ENCODE results near the gene MZT2A.
"Not testable (repeated sequence)": the region's sequence is repeated elsewhere in the genome, so short reads cannot be mapped to it uniquely, and the experiment has no call there.

MZT2A gene, protein sequence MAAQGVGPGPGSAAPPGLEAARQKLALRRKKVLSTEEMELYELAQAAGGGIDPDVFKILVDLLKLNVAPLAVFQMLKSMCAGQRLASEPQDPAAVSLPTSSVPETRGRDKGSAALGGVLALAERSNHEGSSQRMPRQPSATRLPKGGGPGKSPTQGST

DNA sequence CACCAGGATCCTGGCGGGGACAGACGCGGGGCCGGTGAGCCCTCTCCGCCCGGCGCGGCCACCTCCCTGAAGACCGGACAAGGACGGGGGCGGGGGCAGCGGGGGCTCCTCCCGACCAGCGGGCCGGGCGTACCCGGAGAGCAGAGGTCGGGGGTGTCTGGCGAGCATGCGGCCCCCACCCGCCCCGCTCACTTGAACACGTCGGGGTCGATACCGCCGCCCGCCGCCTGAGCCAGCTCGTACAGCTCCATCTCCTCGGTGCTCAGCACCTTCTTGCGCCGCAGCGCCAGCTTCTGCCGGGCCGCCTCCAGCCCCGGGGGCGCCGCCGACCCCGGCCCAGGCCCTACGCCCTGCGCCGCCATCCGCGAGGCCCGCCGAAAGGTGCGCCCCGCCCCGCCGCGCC is at the start of gene MZT2A:
TSS of gene MZT2A (minus strand) at position 383 of the 403 bp plus-strand sequence. CDS start at position 362, 21 bp downstream.
- not testable (repeated sequence) for DNase-seq

- not testable (repeated sequence) for DNase-seq
Observed at GRCh38 chr2:131538856-131539255, 46.7 kb upstream of the MZT2A start.

DNA sequence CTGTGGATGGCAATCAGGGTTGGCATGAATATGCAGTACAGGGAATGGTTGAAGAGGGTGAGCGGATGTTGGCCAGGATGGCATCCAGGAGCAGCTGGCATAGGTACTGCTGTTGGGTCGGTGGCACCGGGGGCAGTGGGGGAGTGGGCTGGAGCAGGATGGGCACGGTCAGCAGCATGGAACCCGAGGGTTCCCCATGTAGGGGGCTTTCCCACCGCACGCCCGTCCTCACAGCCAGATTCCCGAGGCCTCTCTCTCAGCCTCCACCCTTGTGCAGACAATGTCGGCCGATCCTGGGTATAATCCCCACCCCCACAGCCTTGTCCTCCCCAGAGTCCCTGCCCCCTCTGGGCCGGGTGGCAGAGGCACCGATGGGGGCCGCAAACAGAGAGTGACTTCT is 44.6 kb upstream of the MZT2A start:
- DNase-seq, result not testable (repeated sequence)

DNA sequence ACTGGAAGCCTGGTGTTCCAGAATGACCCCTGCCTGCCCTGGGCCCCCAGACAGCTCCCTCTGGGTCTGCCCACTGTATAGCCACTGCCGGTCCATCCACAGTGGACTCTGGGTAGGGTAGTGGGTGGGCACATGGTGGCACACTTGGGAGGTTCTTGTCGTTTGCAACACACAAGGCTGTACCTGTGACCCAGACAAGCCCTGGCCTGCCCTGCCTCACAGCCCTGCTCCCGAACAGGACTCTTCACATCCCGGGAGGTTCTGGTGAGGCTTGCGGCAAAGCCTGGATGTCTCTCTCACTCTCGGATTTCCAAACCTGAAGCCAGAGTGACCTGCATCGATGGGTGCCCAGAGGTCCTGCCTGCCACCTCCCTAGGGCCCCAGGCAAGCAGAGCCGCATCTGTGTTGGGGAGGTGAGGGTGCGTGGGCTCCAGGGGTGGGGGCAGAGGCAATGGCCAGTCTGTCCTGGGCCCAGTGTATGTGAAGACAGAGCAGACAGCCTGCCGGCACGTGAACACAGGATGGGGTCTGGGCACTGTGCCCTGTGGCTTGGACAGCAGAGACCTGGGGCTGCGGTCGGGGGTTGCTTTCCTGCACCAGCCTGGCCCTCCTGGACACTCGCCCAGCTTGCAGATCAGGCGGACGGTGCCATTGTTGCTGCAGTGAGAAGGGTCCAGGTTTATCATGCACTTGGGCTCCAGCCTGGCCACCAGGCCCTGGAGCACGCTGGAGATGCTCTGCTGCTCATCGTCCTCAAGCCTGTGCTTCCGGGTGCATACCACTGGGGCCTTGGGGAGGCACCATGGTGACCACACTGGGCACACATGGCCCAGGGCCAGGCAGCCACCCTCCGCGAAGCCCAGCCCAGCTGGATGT is 44.0 kb upstream of the MZT2A start:
- DNase-seq, result not testable (repeated sequence)

- DNase-seq, result no peak
Observed at GRCh38 chr2:131535526-131535925, 43.3 kb upstream of the MZT2A start.

GRCh38 chr2:131534965-131535364 is 42.8 kb upstream of the MZT2A start:
- not testable (repeated sequence) for DNase-seq

GRCh38 chr2:131534317-131534672 is 42.1 kb upstream of the MZT2A start:
- DNase-seq, result not testable (repeated sequence)

DNA sequence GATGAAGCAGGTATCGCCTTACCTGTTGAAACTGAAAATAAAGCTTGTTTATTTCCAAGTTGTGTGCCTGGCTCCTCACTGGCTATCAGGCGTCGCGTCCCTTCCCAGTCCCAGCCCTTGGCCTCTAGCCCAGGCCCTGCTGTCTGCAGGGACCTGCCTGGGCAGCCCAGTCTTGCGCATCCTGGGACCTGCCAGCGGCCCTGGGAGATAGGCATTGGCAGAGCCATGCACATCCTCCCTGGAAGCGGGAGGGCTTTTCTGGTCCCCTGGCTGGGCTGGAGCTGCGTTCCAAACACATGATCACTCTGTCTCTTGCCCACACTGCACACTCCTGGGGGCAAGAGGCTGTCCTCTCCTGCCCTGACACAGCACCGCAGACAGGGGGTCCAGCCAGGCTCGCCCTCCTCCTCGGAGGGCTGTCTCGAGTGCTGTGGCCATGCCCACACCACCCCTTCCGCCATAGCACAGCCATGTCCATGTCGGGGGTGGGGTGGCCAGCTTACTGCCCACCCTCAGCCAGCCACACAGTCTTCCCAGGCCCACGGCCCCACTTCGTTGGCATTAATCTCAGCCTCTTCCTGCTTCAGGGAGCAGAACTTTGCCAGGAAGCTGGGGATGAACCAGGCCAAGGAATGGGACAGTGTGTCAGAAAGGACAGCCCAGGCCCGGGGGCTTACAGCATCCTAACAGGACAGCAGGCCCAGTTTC is 41.6 kb upstream of the MZT2A start:
- DNase-seq, result peak; percentile 17

GRCh38 chr2:131532723-131533608 is 40.8 kb upstream of the MZT2A start:
- DNase-seq, result peak; percentile 17

- DNase-seq, result not testable (repeated sequence)
Observed at GRCh38 chr2:131531547-131532185, 39.5 kb upstream of the MZT2A start.

- DNase-seq, result not testable (repeated sequence)
Observed at GRCh38 chr2:131530626-131531344, 38.6 kb upstream of the MZT2A start.

DNA sequence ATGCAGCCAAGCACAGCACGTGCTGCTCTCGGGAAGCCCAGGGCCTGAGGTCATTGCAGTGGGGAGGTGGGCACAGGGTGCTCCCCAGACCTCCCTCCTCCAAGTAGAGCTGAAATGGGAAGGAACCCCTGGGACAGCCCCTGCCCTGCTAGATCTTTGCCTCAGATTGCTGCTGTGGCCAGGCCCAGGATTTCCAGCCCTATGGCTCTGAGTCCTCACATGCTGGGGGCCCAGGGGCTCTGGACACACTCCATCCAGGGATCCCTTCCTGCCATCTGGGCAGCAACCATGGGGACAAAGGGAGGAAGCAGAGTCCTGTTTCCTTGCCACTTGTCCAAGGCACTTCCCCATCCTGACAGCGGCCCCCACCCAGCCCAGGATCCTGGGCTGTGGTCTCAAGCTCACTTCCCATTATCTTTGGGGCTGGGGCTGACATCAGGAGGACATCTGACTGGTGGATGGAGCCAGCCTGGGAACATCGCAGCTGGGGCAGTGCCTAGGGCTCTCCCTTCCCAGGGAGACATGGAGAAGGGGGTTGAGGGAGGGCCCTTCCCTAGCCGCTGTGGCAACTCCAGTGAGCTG is 37.8 kb upstream of the MZT2A start:
- not testable (repeated sequence) for DNase-seq

GRCh38 chr2:131528981-131529863 is 37.0 kb upstream of the MZT2A start:
- not testable (repeated sequence) for DNase-seq

GRCh38 chr2:131527131-131528001 is 35.2 kb upstream of the MZT2A start, which contains the start of gene CCDC74A:
CCDC74A (plus strand) TSS chr2:131527888; CDS start chr2:131527971, 83 bp downstream.
- peak; percentile 30 for DNase-seq

GRCh38 chr2:131525256-131525655 is 33.1 kb upstream of the MZT2A start:
- DNase-seq, result not testable (repeated sequence)

- DNase-seq, result no peak
Observed at GRCh38 chr2:131521961-131522781, 30.0 kb upstream of the MZT2A start.

- not testable (repeated sequence) for DNase-seq
Observed at GRCh38 chr2:131521524-131521923, 29.3 kb upstream of the MZT2A start.

- no peak for DNase-seq
Observed at GRCh38 chr2:131520526-131520925, 28.3 kb upstream of the MZT2A start.
